ENCODE measurements around the gene LRP1-AS.

LRP1-AS gene

GRCh38 chr12:57179331-57180086 is 32.1 kb upstream of the LRP1-AS start:
- no peak for DNase-seq

GRCh38 chr12:57178213-57178612 is 30.8 kb upstream of the LRP1-AS start:
- DNase-seq, result no peak

- no peak for DNase-seq
Measured at GRCh38 chr12:57177354-57177753, 29.9 kb upstream of the LRP1-AS start.

GRCh38 chr12:57176846-57177245 is 29.4 kb upstream of the LRP1-AS start:
- no peak for DNase-seq

GRCh38 chr12:57176139-57176477 is 28.7 kb upstream of the LRP1-AS start:
- no peak for DNase-seq

GRCh38 chr12:57175428-57176138 is 28.2 kb upstream of the LRP1-AS start:
- peak; percentile 2 for DNase-seq

GRCh38 chr12:57173683-57174082 is 26.3 kb upstream of the LRP1-AS start:
- no peak for DNase-seq

GRCh38 chr12:57173089-57173488 is 25.7 kb upstream of the LRP1-AS start:
- no peak for DNase-seq

- no peak for DNase-seq
Measured at GRCh38 chr12:57171668-57172067, 24.2 kb upstream of the LRP1-AS start.

GRCh38 chr12:57170927-57171326 is 23.5 kb upstream of the LRP1-AS start:
- no peak for DNase-seq

- no peak for DNase-seq
Measured at GRCh38 chr12:57170408-57170807, 23.0 kb upstream of the LRP1-AS start.

GRCh38 chr12:57169969-57170368 is 22.6 kb upstream of the LRP1-AS start:
- DNase-seq, result no peak

GRCh38 chr12:57169046-57169795 is 21.8 kb upstream of the LRP1-AS start:
- no peak for DNase-seq

- no peak for DNase-seq
Measured at GRCh38 chr12:57168058-57168457, 20.6 kb upstream of the LRP1-AS start.

GRCh38 chr12:57166971-57167371 is 19.6 kb upstream of the LRP1-AS start:
- DNase-seq, result no peak

- no peak for DNase-seq
Measured at GRCh38 chr12:57165741-57166140, 18.3 kb upstream of the LRP1-AS start.

GRCh38 chr12:57164966-57165625 is 17.7 kb upstream of the LRP1-AS start:
- DNase-seq, result no peak

- no peak for DNase-seq
Measured at GRCh38 chr12:57164454-57164853, 17.0 kb upstream of the LRP1-AS start.

- no peak for DNase-seq
Measured at GRCh38 chr12:57162553-57163125, 15.2 kb upstream of the LRP1-AS start.

- DNase-seq, result no peak
Measured at GRCh38 chr12:57161491-57161890, 14.1 kb upstream of the LRP1-AS start.

GRCh38 chr12:57160741-57161140 is 13.3 kb upstream of the LRP1-AS start:
- no peak for DNase-seq

GRCh38 chr12:57160040-57160439 is 12.6 kb upstream of the LRP1-AS start:
- DNase-seq, result no peak

- no peak for DNase-seq
Measured at GRCh38 chr12:57159311-57159710, 11.9 kb upstream of the LRP1-AS start.
